HG03060 (cell line): ENCODE data around the gene PTGR2.
"Not testable (repeated sequence)": the region's sequence is repeated elsewhere in the genome, so short reads cannot be mapped to it uniquely, and the experiment has no call there.

ENCODE experiments used
- ATAC-seq: cut with Tn5 transposase; IDR thresholded peaks from one replicate; pipeline ENCODE4 v1.9.1; 2021; ENCODE audit warnings: low read depth, moderate number of reproducible peaks; ENCODE audit not compliant: unreplicated experiment

The PTGR2 gene

GRCh38 chr14:73851567-73852382 is at the start of gene PTGR2:
Gene PTGR2 (plus strand): TSS chr14:73851831. CDS start chr14:73858863, 7,032 bp downstream.
- ATAC-seq = peak; percentile 43

GRCh38 chr14:73802431-73803188 is 49.0 kb upstream of the PTGR2 start:
- ATAC-seq = no peak

- ATAC-seq = no peak
These were observed 47.0 kb upstream of the PTGR2 start for GRCh38 chr14:73804636-73805035.

GRCh38 chr14:73807457-73807856 is 44.2 kb upstream of the PTGR2 start:
- ATAC-seq = no peak

GRCh38 chr14:73809391-73809790 is 42.2 kb upstream of the PTGR2 start:
- ATAC-seq = no peak

GRCh38 chr14:73810478-73811163 is 41.0 kb upstream of the PTGR2 start:
- ATAC-seq = no peak

- no peak for ATAC-seq
These were observed 40.5 kb upstream of the PTGR2 start for GRCh38 chr14:73811164-73811503.

GRCh38 chr14:73814153-73814552 is 37.5 kb upstream of the PTGR2 start:
- ATAC-seq = no peak

- no peak for ATAC-seq
These were observed 35.8 kb upstream of the PTGR2 start for GRCh38 chr14:73815849-73816248.

- no peak for ATAC-seq
These were observed 35.2 kb upstream of the PTGR2 start for GRCh38 chr14:73816393-73816816.

GRCh38 chr14:73817020-73817655 is 34.5 kb upstream of the PTGR2 start:
- no peak for ATAC-seq

- ATAC-seq = no peak
These were observed 32.8 kb upstream of the PTGR2 start for GRCh38 chr14:73818821-73819220.

- no peak for ATAC-seq
These were observed 31.0 kb upstream of the PTGR2 start for GRCh38 chr14:73820631-73821030.

- ATAC-seq = no peak
These were observed 28.2 kb upstream of the PTGR2 start for GRCh38 chr14:73823339-73823885.

- ATAC-seq = no peak
These were observed 27.5 kb upstream of the PTGR2 start for GRCh38 chr14:73824127-73824526.

- ATAC-seq = no peak
These were observed 27.1 kb upstream of the PTGR2 start for GRCh38 chr14:73824536-73824935.

GRCh38 chr14:73825551-73826188 is 26.0 kb upstream of the PTGR2 start:
- ATAC-seq = no peak

- ATAC-seq = not testable (repeated sequence)
These were observed 24.4 kb upstream of the PTGR2 start for GRCh38 chr14:73827190-73827589.

GRCh38 chr14:73829071-73829470 is 22.6 kb upstream of the PTGR2 start:
- ATAC-seq = no peak
